GM12864 (cell line): ENCODE results near the gene CEP89.

ENCODE experiments used
- DNase-seq: peaks from one replicate; pipeline ENCODE4 v3.0.0-alpha.2; 2011; ENCODE audit warnings: low read depth
- H3K4me3 ChIP-seq: 2 replicates; pipeline ENCODE4 v1.5.1; 2011; ENCODE audit warnings: mild to moderate bottlenecking, low read depth, low read length, control low read depth
- CTCF ChIP-seq: IDR thresholded peaks from 2 replicates; pipeline ENCODE4 v1.5.1; 2011; ENCODE audit warnings: low read depth, mild to moderate bottlenecking, moderate library complexity, low read length, control low read depth, inconsistent platforms; ENCODE audit errors: missing control alignments

The CEP89 gene

DNA sequence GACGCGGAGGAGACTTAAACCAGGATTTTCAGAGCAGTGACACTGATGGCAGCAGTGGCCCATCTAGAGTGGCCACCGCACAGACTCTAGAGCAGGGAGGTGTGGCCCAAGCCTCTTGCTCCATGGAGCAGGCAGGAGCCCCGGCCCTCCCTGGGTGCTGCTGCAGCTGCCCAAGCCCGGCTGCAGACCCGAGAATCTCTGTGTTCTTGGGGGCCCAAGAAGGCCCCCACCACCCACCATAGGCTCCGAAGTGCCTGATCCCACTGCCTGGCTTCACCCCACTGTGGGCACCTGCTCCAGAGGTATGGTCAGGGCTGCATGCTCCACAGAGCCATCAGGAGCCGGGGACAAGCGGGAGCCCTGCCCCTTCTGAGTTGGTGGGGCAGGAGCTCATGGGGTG, 36.1 kb downstream of the CEP89 start:
- H3K4me3 ChIP-seq: no peak overlapping the region
- no peak for TF ChIP-seq CTCF
- DNase-seq: no peak

GRCh38 chr19:32933571-32933970, 38.2 kb downstream of the CEP89 start:
- TF ChIP-seq CTCF: no peak
- no peak overlapping the region for H3K4me3 ChIP-seq
- no peak for DNase-seq

GRCh38 chr19:32930567-32930966, 41.2 kb downstream of the CEP89 start:
- DNase-seq: no peak
- no peak for TF ChIP-seq CTCF
- no peak overlapping the region for H3K4me3 ChIP-seq

- DNase-seq: no peak
- no peak overlapping the region for H3K4me3 ChIP-seq
- TF ChIP-seq CTCF: no peak
These were observed 43.0 kb downstream of the CEP89 start for GRCh38 chr19:32928806-32929205.

DNA sequence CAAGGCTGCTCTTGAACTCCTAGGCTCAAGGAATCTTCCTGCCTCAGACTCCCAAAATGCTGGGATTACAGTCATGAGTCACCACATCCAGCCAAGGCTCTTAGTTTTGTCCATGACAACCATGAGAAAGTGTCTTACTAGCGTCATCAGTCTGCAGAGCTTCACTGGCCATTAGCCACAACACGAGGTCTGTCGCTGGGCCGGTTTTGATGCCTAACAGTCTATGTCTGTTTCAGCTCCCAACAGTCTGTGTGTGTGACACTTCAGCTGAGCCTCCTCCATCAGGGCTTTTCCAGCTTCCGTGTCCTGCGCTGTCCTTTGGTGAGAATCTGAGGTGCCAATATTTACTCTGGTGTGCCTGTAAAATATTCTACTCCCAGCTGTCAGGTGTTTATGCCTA, 47.6 kb downstream of the CEP89 start:
- H3K4me3 ChIP-seq: no peak overlapping the region
- no peak for DNase-seq
- TF ChIP-seq CTCF: no peak

GRCh38 chr19:32921624-32922023, 50.1 kb downstream of the CEP89 start:
- DNase-seq: no peak
- H3K4me3 ChIP-seq: no peak overlapping the region
- TF ChIP-seq CTCF: no peak

GRCh38 chr19:32919365-32919764, 52.4 kb downstream of the CEP89 start:
- TF ChIP-seq CTCF: no peak
- DNase-seq: no peak
- no peak overlapping the region for H3K4me3 ChIP-seq
